Measurements from ENCODE around the gene PLXNA1.

- TF ChIP-seq GATA2 (IDR thresholded peaks at IDR 0.05; ENCODE audit: low read depth, low read length) (no peak), GATA3 (IDR thresholded peaks at IDR 0.05; ENCODE audit: low read depth, low read length) (no peak)
Measured at GRCh38 chr3:127027811-127028548, 45.1 kb downstream of the PLXNA1 start.

Data from SH-SY5Y (cell line).